HG03159 (cell line): ENCODE data around the gene PDGFRB.

Experiments
- ATAC-seq: cut with Tn5 transposase; IDR thresholded peaks from one replicate; pipeline ENCODE4 v1.9.1; 2021; ENCODE audit warnings: mild to moderate bottlenecking, moderate library complexity; ENCODE audit not compliant: unreplicated experiment

Gene PDGFRB

GRCh38 chr5:150147670-150148069, 8.0 kb downstream of the PDGFRB start:
- no peak for ATAC-seq

DNA sequence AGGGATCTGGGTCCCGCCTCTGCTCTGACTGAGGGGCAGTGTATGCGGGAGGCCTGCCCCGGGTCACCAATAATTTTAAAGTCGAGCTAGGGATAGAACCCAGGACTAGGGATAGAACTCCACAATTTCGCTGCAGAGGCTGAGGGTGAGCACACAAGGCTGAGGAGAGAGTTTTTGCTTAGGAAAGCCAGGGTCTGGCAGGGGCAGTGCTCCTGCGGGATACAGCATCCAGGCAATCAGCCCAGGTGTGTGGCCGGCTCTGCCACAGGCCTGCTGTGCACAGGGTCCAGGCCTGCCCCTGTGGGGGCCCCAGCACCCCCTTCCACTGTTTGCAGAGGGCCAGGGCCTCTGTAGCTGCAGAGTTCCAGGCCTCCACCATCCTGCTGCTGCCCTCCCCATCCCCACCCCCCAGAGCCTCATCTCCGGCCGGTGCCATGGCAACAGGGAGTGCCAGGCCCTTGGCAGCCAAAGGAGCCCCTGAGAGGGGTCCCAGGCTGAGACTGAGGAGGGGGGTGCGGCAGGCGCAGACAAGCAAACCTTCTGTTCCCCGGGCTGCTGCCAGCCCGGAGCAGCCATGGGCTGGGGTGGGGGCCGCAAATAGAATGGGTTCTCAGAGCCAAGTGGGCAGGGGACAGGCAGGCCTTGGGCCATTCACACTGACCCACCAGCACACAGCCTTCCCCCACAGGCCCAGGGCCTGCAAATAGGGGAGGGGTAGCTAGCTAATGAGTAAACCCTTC, 8.6 kb downstream of the PDGFRB start:
- no peak for ATAC-seq

DNA sequence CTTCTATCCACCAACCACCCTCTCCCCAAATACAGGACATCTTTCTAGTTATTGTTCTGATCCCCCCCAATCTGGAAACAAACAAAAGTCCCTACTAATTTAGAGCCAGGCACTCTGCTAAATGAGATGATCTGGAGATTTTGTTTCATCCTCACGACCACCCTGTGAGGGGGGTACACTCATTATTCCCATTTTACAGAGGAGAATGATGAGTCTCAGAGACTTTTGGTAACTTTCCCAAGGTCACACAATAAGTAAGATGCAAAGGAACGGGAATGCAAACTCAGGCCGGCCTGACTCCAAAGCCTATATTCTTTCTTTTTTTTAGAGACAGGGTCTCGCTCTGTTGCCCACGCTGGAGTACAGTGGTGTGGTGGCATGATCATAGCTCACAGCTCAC, 9.4 kb downstream of the PDGFRB start:
- no peak for ATAC-seq

- no peak for ATAC-seq
These were observed 10.8 kb downstream of the PDGFRB start for GRCh38 chr5:150144879-150145278.

DNA sequence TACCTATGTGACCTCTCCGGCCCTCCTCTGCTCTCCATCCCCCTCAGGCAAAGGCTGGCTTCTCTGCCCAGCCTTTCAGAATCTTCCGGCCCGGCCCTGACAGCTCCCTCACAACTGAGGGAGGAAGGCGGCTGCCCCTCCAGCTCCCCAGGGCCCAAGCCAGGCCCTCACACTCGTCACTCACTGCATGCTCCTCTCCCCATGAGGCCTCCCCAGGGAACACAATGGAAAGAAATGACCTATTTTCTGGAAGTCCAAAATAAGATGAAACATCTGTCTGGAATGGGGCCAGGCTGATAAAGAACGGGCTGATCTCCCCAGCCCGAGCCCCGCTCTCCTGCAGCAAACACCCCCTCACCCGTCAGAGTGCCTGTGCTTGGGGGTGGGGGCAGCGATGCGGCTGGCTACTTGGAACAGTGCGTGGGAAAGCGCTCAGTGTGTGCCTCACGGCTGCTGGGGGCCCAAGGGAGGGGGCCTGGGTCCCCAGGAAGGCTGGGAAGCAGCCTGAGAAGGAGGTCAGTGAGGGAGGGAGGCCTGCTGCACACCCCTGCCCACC, 11.3 kb downstream of the PDGFRB start:
- no peak for ATAC-seq

DNA sequence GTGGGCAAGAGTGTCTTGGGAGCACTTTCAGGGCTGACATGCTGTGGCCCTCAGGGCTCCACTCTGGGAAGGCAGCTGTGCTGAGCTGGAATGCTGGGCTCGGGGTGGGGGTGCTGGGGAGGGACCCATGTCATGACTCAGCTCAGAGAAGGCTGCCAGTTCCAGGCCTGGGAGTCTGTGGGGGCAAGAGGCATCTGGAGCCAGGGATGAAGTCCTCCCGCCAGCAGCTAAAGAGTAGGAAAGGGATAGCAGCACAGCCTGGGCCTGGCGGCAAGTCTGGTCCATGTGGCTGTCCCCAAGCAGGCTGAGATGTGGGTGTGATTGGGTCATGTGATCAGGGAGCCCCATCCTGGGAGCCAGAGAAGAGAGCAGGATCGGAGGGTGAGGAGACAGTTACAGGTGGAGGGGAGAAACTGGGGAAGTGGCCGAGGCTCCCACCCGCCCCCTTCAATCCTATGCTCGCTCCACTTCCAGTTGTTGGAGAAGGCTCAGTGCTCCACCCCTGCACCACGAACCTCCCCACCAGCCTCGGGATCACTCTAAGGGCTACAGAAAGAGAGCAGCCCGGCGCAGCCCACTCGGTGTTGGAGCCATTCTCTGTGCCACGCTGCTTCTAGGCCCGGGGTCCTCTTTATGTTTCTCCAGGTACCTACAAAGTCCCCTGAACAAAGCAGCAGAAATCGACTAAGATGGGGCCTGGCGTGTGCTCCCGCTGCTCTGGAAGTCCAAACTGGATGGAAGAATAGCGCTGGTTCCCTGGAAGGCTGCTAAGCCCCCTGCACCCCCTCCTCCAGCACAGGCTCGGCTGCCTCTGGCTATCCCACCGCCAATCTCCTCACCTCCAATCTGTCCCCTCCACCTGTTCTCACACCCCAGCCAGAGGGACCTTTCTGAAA, 12.0 kb downstream of the PDGFRB start:
- ATAC-seq: no peak

- ATAC-seq: no peak
These were observed 12.7 kb downstream of the PDGFRB start for GRCh38 chr5:150142959-150143349.

DNA sequence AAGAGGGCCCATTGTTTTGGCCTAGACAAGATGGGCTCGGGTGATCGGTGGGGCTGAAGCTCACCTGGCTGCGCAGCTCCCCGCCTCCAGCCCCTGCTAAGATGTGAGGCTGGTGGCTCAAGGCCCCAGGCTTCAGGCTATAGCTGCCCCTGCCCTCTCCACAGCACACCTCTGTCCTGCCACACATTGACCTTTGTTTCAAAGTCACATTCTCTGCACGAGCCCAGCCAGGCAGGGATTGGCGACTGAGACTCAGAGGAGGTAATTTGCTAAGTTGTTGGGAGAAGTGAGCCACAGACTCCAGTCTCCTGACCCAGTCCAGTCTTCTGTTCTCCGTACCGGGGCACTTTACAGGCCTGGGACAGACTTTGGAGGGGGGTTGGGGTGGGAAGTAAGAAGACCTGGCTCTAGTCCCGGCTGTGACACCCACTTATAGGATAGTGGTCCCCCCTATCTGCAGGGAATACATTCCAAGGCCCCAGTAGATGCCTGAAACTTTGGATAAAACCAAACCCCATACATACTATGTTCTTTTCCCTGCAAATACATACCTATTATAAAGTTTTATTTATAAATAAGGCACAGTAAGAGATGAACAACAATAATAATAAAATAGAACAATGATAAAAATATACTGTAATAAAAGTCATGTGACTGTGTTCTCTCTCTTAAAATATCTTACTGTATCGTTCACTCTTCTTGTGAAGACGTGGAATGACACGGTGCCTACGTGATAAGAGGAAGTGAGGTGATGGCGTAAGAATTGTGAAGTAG, 13.3 kb downstream of the PDGFRB start:
- ATAC-seq: no peak

- ATAC-seq: no peak
These were observed 14.0 kb downstream of the PDGFRB start for GRCh38 chr5:150141544-150142184.

GRCh38 chr5:150140830-150141229, 14.8 kb downstream of the PDGFRB start:
- ATAC-seq: no peak

DNA sequence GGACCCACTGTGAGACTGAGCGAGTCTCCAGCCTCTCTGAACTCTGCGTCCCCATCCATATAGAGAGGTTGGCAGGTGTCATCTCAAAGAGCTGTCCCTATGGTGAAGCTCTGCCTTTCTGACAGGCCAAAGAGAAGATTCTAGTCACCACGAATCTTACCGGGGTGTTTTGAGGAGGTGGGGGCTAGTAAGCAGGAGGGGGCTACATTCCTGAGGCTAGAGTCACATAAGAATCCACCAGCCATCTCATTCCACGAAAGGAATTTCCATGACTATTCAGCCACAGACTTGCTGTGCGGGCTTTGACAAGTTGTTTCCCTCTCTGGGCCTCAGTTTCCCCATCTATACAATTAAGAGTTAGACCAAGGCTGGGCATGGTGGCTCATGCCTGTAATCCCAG, 16.3 kb downstream of the PDGFRB start:
- ATAC-seq: no peak

DNA sequence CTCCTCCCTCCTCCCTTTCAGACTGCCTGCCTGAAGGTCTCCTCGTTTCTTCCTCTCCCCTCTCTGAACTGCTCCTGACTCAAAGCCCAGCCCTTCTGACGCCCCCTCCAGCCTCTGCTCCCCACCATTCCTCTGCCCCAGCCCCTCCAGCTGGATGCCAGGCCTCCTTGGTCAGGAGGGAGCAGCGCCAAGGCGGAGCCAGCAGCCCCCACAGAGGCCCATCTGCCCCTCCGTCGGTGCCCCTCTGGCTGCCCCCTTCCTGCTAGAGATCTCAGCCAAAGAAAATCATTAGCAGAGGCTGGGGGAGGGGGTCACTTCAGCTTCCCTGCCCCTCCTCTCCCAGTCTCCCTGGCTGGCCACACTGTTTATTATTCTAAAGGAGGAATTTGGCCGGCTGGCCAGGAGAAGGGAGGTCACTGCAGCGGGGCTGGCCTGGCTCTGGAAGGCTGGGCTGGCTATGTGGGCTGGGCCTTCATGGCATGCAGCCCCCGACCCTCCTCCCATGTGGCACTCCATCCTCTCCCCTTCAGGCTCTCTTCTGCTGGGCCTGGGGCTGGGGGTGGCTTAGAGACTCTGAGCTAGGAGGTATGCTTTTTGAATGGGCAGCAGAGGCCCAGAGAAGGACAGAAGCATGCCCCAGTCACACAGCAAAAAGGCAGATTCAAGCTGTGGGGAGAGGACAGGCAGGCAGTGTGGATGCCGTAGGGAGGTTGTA, 16.9 kb downstream of the PDGFRB start:
- ATAC-seq: no peak

DNA sequence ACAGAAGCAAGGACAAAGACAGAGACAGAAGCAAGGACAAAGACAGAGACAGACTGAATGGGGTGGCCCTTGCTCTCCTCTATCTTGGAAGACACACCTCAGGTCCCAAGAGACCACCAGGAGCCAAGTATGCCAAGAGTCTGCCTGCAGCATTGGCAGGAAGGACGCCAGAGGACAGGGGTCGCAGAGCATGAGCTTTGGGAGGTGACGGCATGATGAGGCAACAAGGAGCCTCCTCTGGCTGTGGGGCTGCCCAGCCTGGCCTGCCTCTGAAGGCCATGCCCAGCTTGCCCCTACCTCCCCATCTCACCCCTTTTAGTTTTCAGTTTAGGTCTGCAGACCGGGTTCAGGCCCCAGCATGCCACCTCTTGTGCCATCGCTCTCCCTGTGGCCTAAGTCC, 17.6 kb downstream of the PDGFRB start:
- no peak for ATAC-seq

GRCh38 chr5:150137168-150137957, 18.3 kb downstream of the PDGFRB start:
- ATAC-seq: no peak

GRCh38 chr5:150136305-150137167, 19.1 kb downstream of the PDGFRB start:
- ATAC-seq: no peak

DNA sequence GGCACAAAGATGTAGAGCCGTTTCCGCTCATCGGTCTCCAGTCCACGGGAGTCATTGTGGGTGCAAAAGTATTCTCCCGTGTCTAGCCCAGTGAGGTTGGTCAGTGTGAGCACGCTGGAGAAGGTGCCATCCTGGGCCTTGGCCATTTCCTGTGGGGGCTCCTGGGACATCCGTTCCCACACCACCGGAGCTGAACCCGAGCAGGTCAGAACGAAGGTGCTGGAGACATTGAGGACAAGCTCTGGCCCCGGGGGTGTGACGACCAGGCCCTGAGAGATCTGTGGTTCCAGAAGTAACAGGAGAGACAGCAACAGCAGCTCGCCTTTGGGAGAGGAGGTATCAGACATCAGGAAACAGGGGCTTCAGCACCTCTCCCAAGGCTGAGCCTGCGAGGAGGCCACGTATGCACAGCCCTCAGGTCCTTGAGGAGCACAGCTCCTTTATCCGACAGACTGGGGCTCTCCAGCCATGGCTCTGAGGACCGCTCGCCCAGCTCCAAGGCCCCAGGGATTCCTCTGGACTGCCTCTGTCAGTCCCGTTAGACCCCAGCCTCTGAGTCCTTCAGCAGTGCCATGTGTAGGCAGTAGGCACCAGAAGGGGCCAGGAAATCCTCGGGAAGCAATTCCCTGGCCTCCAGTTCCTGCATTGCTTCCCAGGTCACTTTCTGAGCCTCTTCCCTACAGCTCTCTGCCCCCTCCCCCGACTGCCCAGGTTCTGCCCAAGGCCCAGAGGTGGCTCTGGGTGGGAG, 19.9 kb downstream of the PDGFRB start:
- ATAC-seq: no peak

DNA sequence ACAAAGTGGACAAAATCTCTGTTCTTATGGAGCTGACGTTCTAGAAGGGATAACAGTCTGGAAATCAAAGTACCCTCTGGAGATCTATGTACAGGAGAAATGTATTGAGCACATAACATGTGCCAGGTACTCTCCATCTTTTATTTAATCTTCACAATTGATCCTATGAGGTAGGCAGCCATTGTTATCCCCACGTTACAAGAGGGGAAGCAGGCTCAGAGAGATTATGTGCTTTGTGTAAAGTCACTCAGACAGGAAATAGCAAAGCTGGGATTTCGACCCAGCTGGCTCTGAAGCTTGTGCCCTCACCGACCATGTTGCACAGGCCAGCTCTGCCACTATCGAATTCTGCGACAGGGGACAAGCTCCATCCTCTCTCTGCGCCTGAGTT, 21.5 kb downstream of the PDGFRB start:
- no peak for ATAC-seq
